Skeletal muscle cell (primary cell): ENCODE data around the gene CHRM4.

ENCODE experiments used
- DNase-seq: peaks from one replicate; pipeline ENCODE4 v3.0.0-alpha.2; 2010; ENCODE audit warnings: low read depth
- H3K4me3 ChIP-seq: 2 replicates; pipeline ENCODE4 v1.5.1; 2011; ENCODE audit warnings: low read depth, mild to moderate bottlenecking, control low read depth, low read length, moderate library complexity

Gene CHRM4

GRCh38 chr11:46391578-46392420 is at the start of gene CHRM4:
Gene CHRM4, minus strand, starts transcription at chr11:46391776. Its CDS starts 5,219 bp downstream, at chr11:46386557.
- H3K4me3 ChIP-seq, result peak within 1 kb of the TSS; percentile 53
- DNase-seq, result no peak

DNA sequence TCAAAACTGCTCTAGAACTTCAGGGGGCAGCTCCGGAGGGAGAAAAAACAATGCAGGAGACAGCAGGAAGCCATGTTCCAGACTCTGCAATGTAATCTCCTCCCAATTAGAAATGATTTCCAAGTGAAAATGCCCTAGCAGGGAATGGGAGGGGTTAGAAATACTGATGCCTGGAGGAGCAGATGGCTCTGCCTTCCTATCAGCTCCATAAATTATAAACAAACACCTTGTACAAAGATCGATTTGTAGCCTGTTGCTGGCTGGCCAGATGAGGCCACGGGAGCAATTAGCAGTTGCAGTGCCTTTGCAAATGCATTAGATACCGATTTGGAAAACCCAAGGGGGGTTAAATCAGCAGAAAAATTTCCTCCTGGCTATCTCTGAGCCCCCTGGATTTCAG is 46.6 kb upstream of the CHRM4 start:
- no peak for DNase-seq

GRCh38 chr11:46437122-46437689 is 45.6 kb upstream of the CHRM4 start:
- DNase-seq, result no peak
- H3K4me3 ChIP-seq, result no peak overlapping the region

More for the DNA sequence above, 46.6 kb upstream of the CHRM4 start:
- H3K4me3 ChIP-seq, result no peak overlapping the region

GRCh38 chr11:46436113-46436512 is 44.5 kb upstream of the CHRM4 start:
- no peak overlapping the region for H3K4me3 ChIP-seq
- DNase-seq, result no peak

DNA sequence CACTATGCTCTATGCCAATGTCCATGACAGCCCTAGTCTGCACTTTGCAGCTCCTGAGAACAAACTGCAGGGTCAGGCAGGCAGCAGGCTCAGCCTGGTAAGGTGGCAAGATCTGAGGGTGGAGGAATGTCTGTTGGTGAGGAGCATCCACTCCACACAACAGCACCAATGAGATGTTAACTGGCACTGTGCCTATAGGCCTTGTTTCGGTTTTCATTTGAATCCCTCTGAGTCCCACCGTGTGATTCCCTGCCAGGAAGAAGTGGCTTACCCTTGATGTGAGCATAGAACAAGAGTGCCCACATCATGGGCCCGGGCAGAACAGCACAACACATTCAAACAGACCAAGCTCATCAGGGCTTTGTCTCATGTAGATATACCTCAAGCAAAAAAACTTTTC is 44.1 kb upstream of the CHRM4 start:
- no peak overlapping the region for H3K4me3 ChIP-seq
- no peak for DNase-seq

- no peak for DNase-seq
- H3K4me3 ChIP-seq, result no peak overlapping the region
Measured at GRCh38 chr11:46431211-46431610, 39.6 kb upstream of the CHRM4 start.

DNA sequence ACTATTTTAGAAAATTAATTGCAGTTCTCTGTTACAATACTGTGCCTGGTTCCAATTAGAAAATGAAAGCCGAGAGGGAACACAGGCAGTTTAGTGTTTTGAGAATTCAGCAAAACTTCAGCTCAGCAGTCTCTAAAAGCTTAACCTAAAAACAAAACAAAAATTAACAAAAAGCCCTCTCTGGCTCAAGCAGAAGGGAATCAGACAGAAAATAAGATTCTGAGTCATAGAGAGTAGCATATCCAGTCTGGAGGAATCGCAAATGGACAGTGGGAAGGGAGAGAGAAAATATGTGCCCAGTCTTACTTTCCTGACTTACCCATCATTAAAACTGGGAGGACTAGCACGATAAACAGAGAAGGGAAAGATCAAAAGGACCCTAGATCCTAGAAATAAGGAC is 38.1 kb upstream of the CHRM4 start:
- H3K4me3 ChIP-seq, result no peak overlapping the region
- no peak for DNase-seq

GRCh38 chr11:46427364-46427763 is 35.8 kb upstream of the CHRM4 start:
- DNase-seq, result no peak
- H3K4me3 ChIP-seq, result no peak overlapping the region

GRCh38 chr11:46426233-46426991 is 34.8 kb upstream of the CHRM4 start:
- H3K4me3 ChIP-seq, result no peak overlapping the region
- DNase-seq, result no peak

GRCh38 chr11:46422588-46422987 is 31.0 kb upstream of the CHRM4 start:
- H3K4me3 ChIP-seq, result no peak overlapping the region
- DNase-seq, result no peak

DNA sequence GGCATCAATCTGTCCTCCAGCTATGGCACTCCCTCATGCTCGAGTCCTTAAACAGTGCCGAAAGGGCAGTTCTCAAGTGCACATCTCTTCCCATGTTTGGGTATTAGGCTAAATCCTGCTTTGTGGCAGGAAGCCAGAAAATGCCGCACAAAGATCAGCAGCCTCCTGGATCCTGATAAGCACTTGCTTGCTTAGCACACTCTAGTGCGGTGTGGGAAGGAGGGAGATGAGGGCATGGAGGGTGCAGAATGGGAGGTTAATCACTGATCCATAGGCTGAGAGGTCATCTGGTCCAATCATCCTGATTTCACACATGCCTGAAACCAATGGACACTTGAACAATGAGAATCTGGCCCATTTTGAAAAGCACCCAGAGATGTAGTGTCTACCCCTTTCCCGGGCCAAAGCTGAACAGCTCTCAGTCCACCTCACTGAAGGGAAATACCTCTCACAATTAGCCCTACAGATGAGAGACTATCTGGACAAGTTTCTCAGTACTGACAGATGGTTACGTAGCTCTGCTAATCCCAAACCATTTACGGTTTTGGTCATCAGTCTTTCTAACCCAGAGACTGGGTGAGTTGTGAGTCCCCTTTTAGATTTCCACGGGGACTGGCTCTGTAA is 29.8 kb upstream of the CHRM4 start:
- no peak overlapping the region for H3K4me3 ChIP-seq
- no peak for DNase-seq

GRCh38 chr11:46420513-46420912 is 28.9 kb upstream of the CHRM4 start:
- no peak overlapping the region for H3K4me3 ChIP-seq
- DNase-seq, result no peak

DNA sequence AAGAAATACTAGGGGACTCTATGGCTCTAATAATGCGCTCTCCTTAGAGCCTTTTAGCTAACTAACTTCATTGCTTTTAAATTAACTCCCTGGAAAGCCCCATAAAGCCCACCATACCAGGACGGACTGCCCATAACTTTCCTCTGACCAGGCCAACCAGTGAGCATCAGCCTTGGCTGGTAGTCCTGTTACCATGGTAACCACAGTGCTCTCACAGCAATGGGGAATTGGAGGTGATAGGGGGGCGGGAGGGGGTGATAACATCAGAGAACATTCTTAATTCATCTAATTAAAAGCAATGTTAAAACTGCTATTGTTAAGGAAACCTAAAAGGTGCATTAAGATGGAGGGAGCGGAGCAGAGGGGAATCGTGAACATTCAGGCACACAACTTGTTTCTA is 27.2 kb upstream of the CHRM4 start:
- DNase-seq, result no peak
- no peak overlapping the region for H3K4me3 ChIP-seq

GRCh38 chr11:46417711-46418110 is 26.1 kb upstream of the CHRM4 start:
- DNase-seq, result no peak
- H3K4me3 ChIP-seq, result no peak overlapping the region

GRCh38 chr11:46414879-46415278 is 23.3 kb upstream of the CHRM4 start:
- no peak overlapping the region for H3K4me3 ChIP-seq
- DNase-seq, result no peak

GRCh38 chr11:46414466-46414796 is 22.9 kb upstream of the CHRM4 start:
- DNase-seq, result no peak
- H3K4me3 ChIP-seq, result no peak overlapping the region

GRCh38 chr11:46413760-46414465 is 22.3 kb upstream of the CHRM4 start:
- H3K4me3 ChIP-seq, result no peak overlapping the region
- no peak for DNase-seq

DNA sequence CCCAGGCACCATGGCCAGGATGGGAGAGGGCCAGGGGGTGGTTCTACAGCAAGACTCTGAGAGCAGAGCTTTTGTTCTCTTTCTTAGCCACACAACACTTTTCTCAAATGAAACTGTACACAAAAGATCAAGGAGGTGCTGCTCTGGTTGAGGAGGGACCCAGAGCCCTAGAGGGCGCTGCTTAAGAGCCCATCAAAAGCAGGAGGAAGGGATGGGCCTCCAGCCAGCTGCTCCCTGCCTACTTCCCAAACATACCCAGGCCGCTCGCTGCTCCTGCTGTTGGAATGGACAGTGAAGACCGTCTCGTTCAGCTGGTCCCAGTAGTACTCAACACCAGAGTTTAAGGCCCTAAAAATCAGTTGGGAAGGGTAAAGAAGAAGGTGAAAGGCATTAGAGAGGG is 18.4 kb upstream of the CHRM4 start:
- no peak for DNase-seq

GRCh38 chr11:46408407-46408986 is 16.9 kb upstream of the CHRM4 start:
- DNase-seq, result no peak
- H3K4me3 ChIP-seq, result no peak overlapping the region

More for the DNA sequence above, 18.4 kb upstream of the CHRM4 start:
- H3K4me3 ChIP-seq, result no peak overlapping the region
